Glomerular visceral epithelial cell (primary cell): Measurements from ENCODE around the gene FNTB.

ENCODE experiments used
- DNase-seq: peaks from one replicate; pipeline ENCODE4 v3.0.0-alpha.2; 2016; ENCODE audit errors: extremely low spot score

Gene FNTB, protein sequence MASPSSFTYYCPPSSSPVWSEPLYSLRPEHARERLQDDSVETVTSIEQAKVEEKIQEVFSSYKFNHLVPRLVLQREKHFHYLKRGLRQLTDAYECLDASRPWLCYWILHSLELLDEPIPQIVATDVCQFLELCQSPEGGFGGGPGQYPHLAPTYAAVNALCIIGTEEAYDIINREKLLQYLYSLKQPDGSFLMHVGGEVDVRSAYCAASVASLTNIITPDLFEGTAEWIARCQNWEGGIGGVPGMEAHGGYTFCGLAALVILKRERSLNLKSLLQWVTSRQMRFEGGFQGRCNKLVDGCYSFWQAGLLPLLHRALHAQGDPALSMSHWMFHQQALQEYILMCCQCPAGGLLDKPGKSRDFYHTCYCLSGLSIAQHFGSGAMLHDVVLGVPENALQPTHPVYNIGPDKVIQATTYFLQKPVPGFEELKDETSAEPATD

DNA sequence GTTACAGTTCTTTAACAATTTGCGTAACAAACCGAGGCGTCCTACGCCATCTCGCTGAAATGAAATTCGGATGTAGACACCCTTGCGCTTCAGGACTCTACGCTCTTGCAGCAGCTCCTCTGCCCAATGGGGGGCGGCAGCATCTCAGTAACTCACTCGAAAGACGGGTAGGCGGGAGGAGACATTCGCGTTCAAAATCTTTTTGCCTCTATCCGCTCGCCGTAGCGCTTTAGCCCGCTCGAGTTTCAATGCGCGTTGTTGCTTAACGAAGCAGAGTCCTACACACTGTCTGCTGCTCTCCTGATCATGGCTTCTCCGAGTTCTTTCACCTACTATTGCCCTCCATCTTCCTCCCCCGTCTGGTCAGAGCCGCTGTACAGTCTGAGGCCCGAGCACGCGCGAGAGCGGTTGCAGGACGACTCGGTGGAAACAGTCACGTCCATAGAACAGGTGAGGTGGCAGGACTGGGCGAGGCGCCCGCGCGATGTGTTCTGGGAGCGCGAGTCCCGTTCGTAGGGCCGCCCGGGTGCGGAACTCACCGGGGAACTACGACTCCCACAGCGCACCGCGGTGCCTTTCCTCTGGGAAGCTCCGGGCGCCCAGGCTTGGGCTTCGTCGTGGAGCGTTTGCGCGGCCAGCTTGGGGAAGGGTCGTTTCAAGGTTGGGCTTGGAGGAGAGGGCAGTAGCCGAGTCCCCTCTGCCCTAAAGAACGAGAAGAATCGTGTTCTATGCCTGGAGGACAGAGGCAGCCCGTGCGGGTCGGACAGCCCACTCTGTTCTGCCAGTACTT, at the start of gene FNTB:
Gene FNTB, plus strand, starts transcription at position 248 of the 790 bp plus-strand sequence. Its CDS starts 59 bp downstream, at position 307.
- peak; percentile 94 for DNase-seq

DNA sequence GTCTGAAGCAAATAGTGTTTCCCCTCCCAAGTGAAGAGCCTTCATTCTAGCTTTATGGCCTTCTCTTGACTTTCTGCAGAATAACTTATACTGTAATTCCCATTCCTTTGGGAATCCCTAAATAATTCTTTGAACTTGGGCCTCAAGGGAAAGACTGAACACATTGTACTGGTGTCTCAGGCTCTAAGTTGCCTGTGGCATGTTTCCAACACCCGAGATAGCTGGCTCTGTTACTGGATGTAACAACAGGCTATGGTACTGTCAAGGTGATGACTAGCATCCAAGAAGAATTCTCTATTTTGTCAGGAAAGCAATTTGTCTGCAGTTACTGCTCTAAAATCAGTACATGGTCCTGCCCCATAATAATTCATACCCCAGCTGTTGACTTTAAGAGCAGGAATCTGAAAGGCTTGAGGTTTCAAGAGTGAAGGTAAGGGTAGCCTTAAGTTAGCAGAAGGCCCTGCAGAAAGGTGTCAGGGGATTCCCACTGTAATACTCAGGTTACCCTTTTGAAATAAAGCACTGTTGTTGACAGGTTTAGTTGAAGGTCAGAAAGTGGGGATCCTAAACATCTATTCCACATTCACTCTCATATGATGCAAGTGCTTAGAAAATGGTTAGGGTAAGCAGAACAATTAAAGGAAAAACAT, 49.4 kb upstream of the FNTB start:
- no peak for DNase-seq

GRCh38 chr14:64937821-64938193, 48.9 kb upstream of the FNTB start:
- DNase-seq = peak; percentile 29

DNA sequence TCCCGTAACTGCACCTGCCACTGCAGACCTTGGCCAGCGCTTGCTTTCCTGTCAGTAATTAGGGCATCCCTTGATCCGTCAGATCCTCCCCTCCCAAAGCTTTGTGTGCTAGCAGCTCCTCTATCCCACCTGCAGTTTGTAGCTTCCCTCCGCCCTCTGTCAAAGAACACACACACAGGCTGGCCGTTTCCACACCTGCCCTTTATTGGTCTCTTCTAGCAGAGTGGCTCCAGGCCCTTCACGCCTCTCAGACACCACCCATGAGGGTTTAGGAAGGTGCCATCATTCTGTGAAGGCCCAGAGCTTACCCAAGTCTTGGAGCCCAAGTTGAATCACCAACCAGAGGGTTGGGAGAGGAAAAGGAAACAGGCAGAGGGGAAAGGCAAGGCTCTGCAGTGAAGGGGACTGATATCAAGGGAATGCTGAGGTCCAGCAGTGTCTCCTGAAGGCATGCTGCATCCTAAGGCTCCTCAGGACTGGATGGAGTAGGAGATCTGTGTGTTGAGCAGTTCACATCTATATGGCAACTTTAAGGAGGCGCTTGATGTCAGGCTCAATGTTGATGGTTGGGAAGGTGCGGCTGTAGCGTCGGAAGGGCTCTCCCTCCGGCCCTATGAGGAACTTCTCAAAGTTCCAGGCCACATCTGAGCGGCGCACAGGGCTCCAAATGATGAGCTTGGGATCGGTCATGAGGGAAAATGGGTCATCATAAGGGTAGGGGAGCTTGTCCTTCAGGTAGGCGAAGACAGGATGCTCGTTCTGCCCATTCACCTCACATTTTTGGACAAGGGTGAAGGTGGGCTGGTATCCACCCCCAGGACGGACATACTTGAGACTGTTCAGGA, 47.5 kb upstream of the FNTB start:
- no peak for DNase-seq

- DNase-seq = no peak
Measured at GRCh38 chr14:64939817-64940190, 46.9 kb upstream of the FNTB start.

- no peak for DNase-seq
Measured at GRCh38 chr14:64940336-64940910, 46.3 kb upstream of the FNTB start.

DNA sequence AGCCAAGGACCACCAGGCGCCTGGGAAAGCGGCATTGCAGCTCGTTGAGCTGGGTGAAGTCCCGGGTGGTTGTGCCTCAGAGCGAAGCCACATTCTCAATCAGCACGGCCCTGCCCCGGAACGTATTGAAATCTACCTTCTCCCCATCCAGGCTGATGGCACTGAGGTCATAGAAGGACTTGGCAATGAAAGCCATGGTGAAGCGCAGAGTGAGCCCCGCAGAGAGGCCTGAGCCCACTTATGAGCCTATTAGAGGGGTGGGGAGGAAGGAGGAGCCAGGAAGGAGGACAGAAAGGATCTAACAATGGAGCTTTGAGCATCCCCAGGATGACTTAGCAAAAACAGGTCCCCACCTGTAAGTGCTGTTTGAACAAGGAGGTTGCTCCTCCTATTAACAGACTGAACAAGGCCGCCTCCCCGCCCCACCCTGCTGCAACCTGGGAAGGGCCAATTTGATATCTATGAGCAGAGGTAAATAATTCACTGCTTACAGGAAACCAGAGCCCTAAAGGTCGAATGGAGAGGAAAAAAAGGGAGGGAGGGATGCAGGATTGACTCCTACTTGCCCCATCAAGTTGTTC, 44.1 kb upstream of the FNTB start, which contains the start of gene GPX2:
Gene GPX2, minus strand, starts transcription at position 215 of the 581 bp plus-strand sequence. Its CDS starts 19 bp downstream, at position 196.
- no peak for DNase-seq

GRCh38 chr14:64943556-64943955, 43.1 kb upstream of the FNTB start:
- no peak for DNase-seq

DNA sequence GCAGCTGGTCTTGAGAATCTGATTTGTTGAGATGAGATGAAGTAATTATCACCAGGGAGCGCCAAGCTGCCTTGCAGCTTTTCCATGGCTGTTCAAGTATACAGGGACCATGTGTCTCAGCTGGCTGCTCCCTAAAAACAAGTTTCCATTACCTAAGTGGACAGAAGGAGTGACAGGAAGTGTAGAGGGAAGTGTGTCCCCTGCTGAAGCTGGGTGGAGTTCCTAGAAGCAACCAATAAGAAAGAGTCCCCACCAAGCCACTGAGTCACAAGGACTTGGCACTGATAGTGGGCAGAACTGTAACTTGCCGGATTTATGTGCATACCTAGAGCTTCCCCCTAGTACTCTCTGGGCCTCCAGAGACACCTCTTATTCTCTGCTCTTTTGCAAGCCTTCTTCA, 42.7 kb upstream of the FNTB start:
- no peak for DNase-seq

GRCh38 chr14:64944861-64945260, 41.8 kb upstream of the FNTB start:
- no peak for DNase-seq

DNA sequence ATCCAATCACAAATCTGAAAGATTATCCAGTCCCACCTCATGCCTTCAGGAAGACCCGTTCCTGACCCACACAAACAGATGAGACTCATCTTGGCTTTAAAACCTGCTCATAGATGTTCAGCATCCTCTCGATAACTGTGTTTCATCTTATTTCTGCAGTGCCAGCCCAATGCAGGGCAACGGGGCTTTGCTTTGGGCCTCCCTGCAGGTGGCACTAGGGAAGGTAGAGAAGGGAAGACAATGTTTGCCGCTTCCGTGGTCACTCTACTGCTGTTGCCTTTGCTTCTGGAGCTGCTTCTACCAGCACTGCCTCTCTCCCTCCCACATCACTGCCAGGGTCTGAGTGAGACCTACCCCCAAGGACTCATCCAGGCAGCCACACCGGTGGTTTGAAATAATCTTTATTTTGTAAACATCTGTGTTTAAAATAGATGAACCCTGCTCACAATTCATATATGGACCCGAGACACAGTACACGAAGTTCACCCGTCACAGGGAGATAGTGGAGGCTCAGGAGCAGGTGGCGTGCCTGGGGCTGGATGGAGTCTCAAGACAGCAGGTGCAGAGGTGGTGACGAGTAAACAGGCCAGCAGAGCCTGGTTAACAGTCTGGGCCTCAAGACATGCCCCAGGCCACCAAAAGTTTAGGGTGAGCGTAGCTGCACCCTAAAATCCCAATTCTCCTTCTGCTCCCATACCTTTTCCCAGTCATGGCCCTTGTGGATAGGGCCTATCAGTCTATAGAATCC, 41.1 kb upstream of the FNTB start:
- no peak for DNase-seq

GRCh38 chr14:64946310-64947045, 40.2 kb upstream of the FNTB start:
- DNase-seq = no peak

GRCh38 chr14:64947710-64948611, 38.7 kb upstream of the FNTB start:
- DNase-seq = no peak

DNA sequence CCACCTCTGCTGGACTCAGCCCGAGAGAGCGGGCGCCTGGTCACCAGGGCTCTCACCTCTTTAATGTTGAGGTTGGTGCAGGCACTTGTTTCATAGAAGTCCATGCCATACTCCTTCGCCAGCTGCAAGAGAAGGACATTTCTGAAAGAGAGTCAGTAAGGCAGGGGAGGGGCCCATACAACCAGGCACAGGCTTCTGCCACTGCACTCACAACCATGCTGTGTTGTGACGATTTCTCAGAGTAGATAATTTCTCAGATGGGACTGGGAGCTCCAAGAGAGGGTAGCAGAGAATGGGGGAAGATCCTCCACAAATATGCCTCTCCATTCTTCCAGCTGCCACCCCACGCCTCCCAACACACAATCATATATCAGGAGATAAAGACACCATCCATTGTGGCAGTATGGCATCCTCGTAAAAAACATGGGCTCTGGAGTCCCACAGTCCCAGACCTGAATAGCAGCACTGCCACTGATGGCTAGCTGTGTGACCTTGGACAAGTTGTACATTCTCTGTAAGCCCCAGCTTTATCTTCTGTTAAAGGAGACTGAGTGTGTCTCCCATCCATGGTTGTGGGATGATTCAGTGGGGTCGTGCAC, 38.0 kb upstream of the FNTB start:
- DNase-seq = no peak

DNA sequence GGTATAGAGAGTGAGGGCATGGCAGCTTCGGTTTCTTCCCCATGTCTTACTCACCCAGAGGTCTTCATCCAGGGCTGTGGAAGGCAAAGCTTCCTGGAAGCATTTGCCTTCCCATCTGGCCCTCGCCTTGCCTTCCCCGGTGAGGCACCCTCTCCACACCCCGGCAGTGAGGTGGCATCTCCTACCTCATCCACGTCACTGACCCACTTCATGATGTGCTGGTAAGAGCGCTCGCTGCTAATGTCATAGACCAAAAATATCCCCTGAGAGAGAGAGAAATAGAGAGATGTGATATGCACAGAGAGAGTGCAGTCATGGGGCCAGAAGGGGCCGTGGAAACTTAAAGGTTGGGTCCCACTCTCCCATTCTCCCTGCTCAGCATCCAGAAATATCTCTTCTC, 35.8 kb upstream of the FNTB start:
- no peak for DNase-seq

GRCh38 chr14:64951291-64951690, 35.4 kb upstream of the FNTB start:
- DNase-seq = no peak

DNA sequence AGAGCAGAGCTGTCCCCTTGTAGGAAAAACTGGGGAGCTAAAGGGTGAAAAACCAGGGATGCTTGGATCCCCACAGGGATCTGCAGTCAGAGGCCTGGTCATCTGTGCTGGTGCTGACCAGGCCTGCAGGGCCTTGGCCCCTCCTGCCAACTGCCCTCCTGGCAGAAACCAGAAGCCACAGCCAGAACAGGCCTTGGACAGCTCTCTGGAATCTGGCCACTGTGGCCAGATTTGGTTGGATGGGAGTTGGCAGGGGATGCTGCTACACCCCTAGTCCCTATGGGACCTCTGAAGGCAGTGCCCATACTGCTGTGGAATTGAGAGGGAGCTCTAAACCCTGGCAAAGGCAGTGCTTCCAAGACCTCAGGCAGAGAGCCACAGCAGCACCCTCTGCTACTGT, 35.0 kb upstream of the FNTB start:
- no peak for DNase-seq
